GM18870 (cell line): ENCODE data around the gene MSH2.
"Not testable (repeated sequence)": the region's sequence is repeated elsewhere in the genome, so short reads cannot be mapped to it uniquely, and the experiment has no call there.

ENCODE experiments used
- ATAC-seq: cut with Tn5 transposase; IDR thresholded peaks from one replicate; pipeline ENCODE4 v1.9.1; 2021; ENCODE audit warnings: moderate library complexity; ENCODE audit not compliant: unreplicated experiment

MSH2 gene

GRCh38 chr2:47402805-47403608, at the start of gene MSH2:
Gene MSH2, plus strand, starts transcription at chr2:47403156. Its CDS starts 36 bp downstream, at chr2:47403192.
- peak; percentile 88 for ATAC-seq

- ATAC-seq: no peak
Observed at GRCh38 chr2:47354013-47354847, 48.7 kb upstream of the MSH2 start.

GRCh38 chr2:47354848-47355204, 48.1 kb upstream of the MSH2 start:
- ATAC-seq: no peak

- ATAC-seq: no peak
Observed at GRCh38 chr2:47357483-47357882, 45.5 kb upstream of the MSH2 start.

GRCh38 chr2:47359375-47359868, 43.5 kb upstream of the MSH2 start:
- no peak for ATAC-seq

- ATAC-seq: no peak
Observed at GRCh38 chr2:47360283-47360682, 42.7 kb upstream of the MSH2 start.

- no peak for ATAC-seq
Observed at GRCh38 chr2:47360927-47361326, 42.0 kb upstream of the MSH2 start.

GRCh38 chr2:47361505-47362229, 41.3 kb upstream of the MSH2 start:
- ATAC-seq: not testable (repeated sequence)

GRCh38 chr2:47373747-47374146, 29.2 kb upstream of the MSH2 start:
- ATAC-seq: no peak

GRCh38 chr2:47375307-47375706, 27.6 kb upstream of the MSH2 start:
- no peak for ATAC-seq

GRCh38 chr2:47379384-47379783, 23.6 kb upstream of the MSH2 start:
- no peak for ATAC-seq

GRCh38 chr2:47381408-47381807, 21.5 kb upstream of the MSH2 start:
- no peak for ATAC-seq

GRCh38 chr2:47386551-47386950, 16.4 kb upstream of the MSH2 start:
- no peak for ATAC-seq

GRCh38 chr2:47388888-47389287, 14.1 kb upstream of the MSH2 start:
- no peak for ATAC-seq

GRCh38 chr2:47389692-47390091, 13.3 kb upstream of the MSH2 start:
- ATAC-seq: no peak

GRCh38 chr2:47401789-47402554, 984 bp upstream of the MSH2 start:
- no peak for ATAC-seq

GRCh38 chr2:47402555-47402804, 476 bp upstream of the MSH2 start:
- ATAC-seq: no peak

- ATAC-seq: no peak
Observed at GRCh38 chr2:47403609-47404193, 745 bp downstream of the MSH2 start.

GRCh38 chr2:47404356-47404755, 1.4 kb downstream of the MSH2 start:
- ATAC-seq: no peak

GRCh38 chr2:47405757-47406156, 2.8 kb downstream of the MSH2 start:
- no peak for ATAC-seq
